ENCODE data around the gene LRP4.
A peak's percentile ranks its signal among the peaks of the same experiment; 100 is the strongest.

Gene LRP4

GRCh38 chr11:46890665-46891064 lies 27.7 kb downstream of the LRP4 start:
- no peak for DNase-seq

GRCh38 chr11:46889689-46890475 lies 28.5 kb downstream of the LRP4 start:
- DNase-seq, result peak; percentile 53

- DNase-seq, result no peak
Measured at GRCh38 chr11:46889251-46889650, 29.1 kb downstream of the LRP4 start.

GRCh38 chr11:46888636-46889035 lies 29.7 kb downstream of the LRP4 start:
- DNase-seq, result no peak

- no peak for DNase-seq
Measured at GRCh38 chr11:46886211-46886610, 32.1 kb downstream of the LRP4 start.

GRCh38 chr11:46879056-46879585 lies 39.2 kb downstream of the LRP4 start:
- no peak for DNase-seq

- no peak for DNase-seq
Measured at GRCh38 chr11:46877580-46877979, 40.8 kb downstream of the LRP4 start.

- DNase-seq, result no peak
Measured at GRCh38 chr11:46876471-46876870, 41.9 kb downstream of the LRP4 start.

GRCh38 chr11:46874586-46874985 lies 43.8 kb downstream of the LRP4 start:
- DNase-seq, result no peak

GRCh38 chr11:46868912-46869311 lies 49.4 kb downstream of the LRP4 start:
- no peak for DNase-seq

GRCh38 chr11:46865340-46865739 lies 53.0 kb downstream of the LRP4 start:
- DNase-seq, result no peak

- no peak for DNase-seq
Measured at GRCh38 chr11:46860218-46860617, 58.1 kb downstream of the LRP4 start.

- peak; percentile 79 for DNase-seq
Measured at GRCh38 chr11:46858920-46859546, 59.3 kb downstream of the LRP4 start.

GRCh38 chr11:46857666-46858065 lies 60.7 kb downstream of the LRP4 start:
- DNase-seq, result no peak

GRCh38 chr11:46856605-46857343 lies 61.6 kb downstream of the LRP4 start:
- DNase-seq, result peak; percentile 58

- no peak for DNase-seq
Measured at GRCh38 chr11:46855863-46856262, 62.5 kb downstream of the LRP4 start.

- no peak for DNase-seq
Measured at GRCh38 chr11:46855167-46855566, 63.2 kb downstream of the LRP4 start.

GRCh38 chr11:46850829-46851380 lies 67.4 kb downstream of the LRP4 start:
- no peak for DNase-seq

GRCh38 chr11:46849631-46850030 lies 68.7 kb downstream of the LRP4 start:
- DNase-seq, result no peak

- no peak for DNase-seq
Measured at GRCh38 chr11:46846510-46846830, 71.9 kb downstream of the LRP4 start.

GRCh38 chr11:46845740-46846509 lies 72.4 kb downstream of the LRP4 start, which contains the start of gene CKAP5:
TSS of gene CKAP5 (minus strand) at chr11:46846280. CDS start at chr11:46821231, 25,049 bp downstream.
- peak; percentile 82 for DNase-seq

- DNase-seq, result no peak
Measured at GRCh38 chr11:46845440-46845739, 73.0 kb downstream of the LRP4 start.

- no peak for DNase-seq
Measured at GRCh38 chr11:46840116-46840515, 78.2 kb downstream of the LRP4 start.

Measured in MV-4-11 (cell line).